Ishikawa (cell line): Measurements from ENCODE around the gene DTWD2.

Source experiments
- EGR1 ChIP-seq: IDR thresholded peaks from 2 replicates; pipeline ENCODE4 v1.6.1; 2012
- EP300 ChIP-seq: IDR thresholded peaks from 2 replicates; pipeline ENCODE4 v1.6.1; 2012; ENCODE audit warnings: borderline replicate concordance
- RAD21 ChIP-seq: IDR thresholded peaks from 2 replicates; pipeline ENCODE4 v1.6.1; 2012; ENCODE audit warnings: low read depth
- TAF1 ChIP-seq: IDR thresholded peaks from 2 replicates; pipeline ENCODE4 v1.6.1; 2012; ENCODE audit warnings: low read depth, mild to moderate bottlenecking
- TCF12 ChIP-seq: IDR thresholded peaks from 2 replicates; pipeline ENCODE4 v1.6.1; 2012; ENCODE audit warnings: low read depth
- TEAD4 ChIP-seq: IDR thresholded peaks from 2 replicates; pipeline ENCODE4 v1.6.1; 2012
- ZBTB7A ChIP-seq: IDR thresholded peaks from 2 replicates; pipeline ENCODE4 v1.6.1; 2012; ENCODE audit warnings: low read depth
- TF ChIP-seq, protein P1 (sequence below): IDR thresholded peaks from 2 replicates; pipeline ENCODE4 v1.6.1; 2012

DNA sequence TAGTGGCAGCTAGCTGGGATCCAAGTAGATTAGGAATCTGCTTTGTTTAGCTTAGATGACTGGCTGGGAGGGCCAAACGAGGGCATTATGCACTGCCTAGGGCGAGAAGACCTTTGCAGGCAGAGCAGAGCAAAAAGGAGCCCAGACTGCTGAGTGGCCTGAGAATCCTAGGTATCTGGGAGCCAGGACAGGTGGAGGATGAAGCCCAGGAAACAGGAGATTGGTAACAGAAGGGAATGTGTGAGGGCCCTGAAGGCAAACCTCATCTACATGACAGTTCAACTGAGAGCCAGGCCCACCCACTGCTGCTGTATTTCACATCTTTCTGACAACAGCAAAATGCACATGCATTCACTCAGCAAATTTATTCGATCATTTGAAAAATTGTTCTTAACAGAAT, 192.3 kb downstream of the DTWD2 start:
- no peak for TF ChIP-seq EP300
- no peak for TF ChIP-seq TEAD4
- TF ChIP-seq TAF1, result no peak
- no peak for TF ChIP-seq TCF12
- no peak for TF ChIP-seq RAD21
- no peak for TF ChIP-seq ZBTB7A
- TF ChIP-seq EGR1, result no peak
- TF ChIP-seq, protein P1, sequence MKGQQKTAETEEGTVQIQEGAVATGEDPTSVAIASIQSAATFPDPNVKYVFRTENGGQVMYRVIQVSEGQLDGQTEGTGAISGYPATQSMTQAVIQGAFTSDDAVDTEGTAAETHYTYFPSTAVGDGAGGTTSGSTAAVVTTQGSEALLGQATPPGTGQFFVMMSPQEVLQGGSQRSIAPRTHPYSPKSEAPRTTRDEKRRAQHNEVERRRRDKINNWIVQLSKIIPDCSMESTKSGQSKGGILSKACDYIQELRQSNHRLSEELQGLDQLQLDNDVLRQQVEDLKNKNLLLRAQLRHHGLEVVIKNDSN, result no peak
